Small intestine (tissue), 7 donors: ENCODE measurements around the gene BNIP2. TPM values are rescaled to one million over a fixed set of nuclear protein-coding genes. Genes with fewer than 3 reads are reported as not detected.
A peak's percentile ranks its signal among the peaks of the same experiment; 100 is the strongest.
"Not testable (repeated sequence)": the region's sequence is repeated elsewhere in the genome, so short reads cannot be mapped to it uniquely, and the experiment has no call there.

Source experiments
- DNase-seq, 2 donors: peaks; one replicate each; pipeline versions ENCODE4 v3.0.0 to v3.0.0-alpha.2; 2013
- FAIRE-seq: peaks from 2 replicates; lab custom pipeline; 2012; peaks lifted over from hg19 to GRCh38; lab: Jason Lieb, UNC
- H3K27ac ChIP-seq, 3 donors: one replicate each; pipeline ENCODE4 v1.5.1; 2013; ENCODE audit warnings: low read length in 2 of 3, mild to moderate bottlenecking in 2 of 3, control low read depth in 1 of 3, inconsistent platforms in 1 of 3, low read depth in 1 of 3, moderate library complexity in 1 of 3
- H3K27me3 ChIP-seq, 3 donors: one replicate each; pipeline ENCODE4 v1.6.1; 2013; ENCODE audit warnings: low read length in 3 of 3, inconsistent platforms in 1 of 3; ENCODE audit not compliant: control insufficient read depth in 3 of 3, insufficient read depth in 3 of 3
- H3K36me3 ChIP-seq, 3 donors: one replicate each; pipeline ENCODE4 v1.6.1; 2013; ENCODE audit warnings: low read length in 3 of 3, inconsistent platforms in 1 of 3, low read depth in 1 of 3, mild to moderate bottlenecking in 1 of 3, moderate library complexity in 1 of 3; ENCODE audit not compliant: control insufficient read depth in 3 of 3, insufficient read depth in 2 of 3
- H3K4me1 ChIP-seq, 3 donors: one replicate each; pipeline ENCODE4 v1.6.1; 2013; ENCODE audit warnings: low read length in 2 of 3, inconsistent platforms in 1 of 3, low read depth in 1 of 3, mild to moderate bottlenecking in 1 of 3, moderate library complexity in 1 of 3; ENCODE audit not compliant: control insufficient read depth in 3 of 3, insufficient read depth in 2 of 3
- H3K4me3 ChIP-seq, 3 donors: one replicate each; pipeline ENCODE4 v1.5.1; 2013; ENCODE audit warnings: low read length in 3 of 3, control low read depth in 1 of 3, inconsistent platforms in 1 of 3, low read depth in 1 of 3, mild to moderate bottlenecking in 1 of 3, moderate library complexity in 1 of 3
- H3K9me3 ChIP-seq, 2 donors: one replicate each; pipeline ENCODE4 v1.6.1; 2013; ENCODE audit warnings: low read depth in 1 of 2, low read length in 1 of 2; ENCODE audit not compliant: control insufficient read depth in 2 of 2, insufficient read depth in 1 of 2
- WGBS, 3 donors: extraction: QIAGEN DNeasy Blood & Tissue Kit; methylation state at CpG; one replicate each; pipeline ENCODE4 v1.1.7; 2013; 5-methylcytosine and 5-hydroxymethylcytosine counted together
- polyA plus RNA-seq, 4 donors: library from polyadenylated mRNA; stranded (reverse) in 3 of 4; unstranded in 1 of 4; fragments of 200-250 nt in 3 of 4; fragments of 120-200 nt in 1 of 4; gene quantifications; one replicate each; pipeline versions ENCODE4 v1.2.1 to v1.2.3, GENCODE V29; 2013
- donor health status: healthy with polysubstance abuse.
- donor health status: control.
- donor health status: control.
- donor health status: Bipolar disorder and iron deficiency.
- donor health status: healthy.

The BNIP2 gene
- polyA plus RNA-seq, 4 donors, result 26.7 to 58.2 (median 36.9) TPM

DNA sequence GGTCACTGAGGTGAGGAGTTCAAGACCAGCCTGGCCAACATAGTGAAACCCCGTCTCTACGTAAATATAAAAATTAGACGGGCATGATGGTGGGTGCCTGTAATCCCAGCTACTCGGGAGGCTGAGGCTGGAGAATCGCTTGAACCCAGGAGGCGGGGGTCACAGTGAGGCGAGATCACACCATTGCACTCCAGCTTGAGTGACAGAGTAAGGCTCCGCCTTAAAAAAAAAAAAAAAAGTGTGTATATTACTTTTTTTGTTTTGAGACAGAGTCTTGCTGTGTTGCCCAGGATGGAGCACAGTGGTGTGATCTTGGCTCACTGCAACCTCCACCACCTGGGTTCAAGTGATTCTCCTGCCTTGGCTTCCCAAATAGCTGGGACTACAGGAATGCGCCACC, 43.3 kb downstream of the BNIP2 start:
- DNase-seq, H3K27ac ChIP-seq, H3K9me3 ChIP-seq, H3K4me1 ChIP-seq, FAIRE-seq, H3K4me3 ChIP-seq, H3K27me3 ChIP-seq: not testable (repeated sequence)
- 98% methylated on average over 8 to 9 of the region's 9 CpGs for WGBS, 3 donors
- H3K36me3 ChIP-seq, result peaks cover 5 to 34% (median 13%) of the 10 kb centered on the region in 3 donors

DNA sequence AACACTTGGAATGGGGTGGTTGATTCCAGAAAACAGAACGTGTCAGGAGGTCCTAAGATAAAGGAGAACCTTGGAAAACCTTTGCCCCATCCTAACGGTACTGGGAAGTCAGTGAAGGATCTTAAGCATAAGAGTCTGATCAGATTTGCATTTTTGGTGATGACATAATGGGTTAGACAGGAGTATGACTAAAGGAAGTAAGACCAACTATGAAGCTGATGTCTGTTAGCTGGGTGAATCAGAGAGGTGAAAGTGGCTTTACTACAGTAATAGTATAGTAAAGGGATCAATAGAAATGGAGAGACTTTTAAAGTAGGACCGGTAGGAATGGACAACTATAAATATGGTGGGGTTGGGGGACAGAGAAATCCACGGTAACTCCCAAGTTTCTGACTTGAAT, 44.4 kb downstream of the BNIP2 start:
- no peaks in the 10 kb centered on the region for H3K27me3 ChIP-seq

GRCh38 chr15:59642351-59642750, 46.8 kb downstream of the BNIP2 start:
- no peaks in the 10 kb centered on the region for H3K4me1 ChIP-seq
- no peaks in the 10 kb centered on the region for H3K9me3 ChIP-seq
- FAIRE-seq (peak; percentile 68), DNase-seq (no peak)
- 85 to 87% (median 86%) methylated on average over 2 of the region's 2 CpGs for WGBS, 3 donors
- H3K36me3 ChIP-seq, result peaks cover 9 to 29% (median 12%) of the 10 kb centered on the region in 3 donors
- H3K4me3 ChIP-seq, result no peak overlapping the region
- H3K27me3 ChIP-seq, result no peaks in the 10 kb centered on the region
- H3K27ac ChIP-seq, result no peak overlapping the region

More for the DNA sequence above, 44.4 kb downstream of the BNIP2 start:
- Histone ChIP-seq H3K27ac (no peak overlapping the region), H3K9me3 (no peaks in the 10 kb centered on the region), H3K36me3 (peaks cover 5 to 35% (median 10%) of the 10 kb centered on the region in 3 donors), H3K4me1 (no peaks in the 10 kb centered on the region), H3K4me3 (no peak overlapping the region)
- FAIRE-seq (no peak), DNase-seq (no peak)
- WGBS, 3 donors, result 62 to 83% (median 69%) methylated on average over 4 of the region's 4 CpGs

DNA sequence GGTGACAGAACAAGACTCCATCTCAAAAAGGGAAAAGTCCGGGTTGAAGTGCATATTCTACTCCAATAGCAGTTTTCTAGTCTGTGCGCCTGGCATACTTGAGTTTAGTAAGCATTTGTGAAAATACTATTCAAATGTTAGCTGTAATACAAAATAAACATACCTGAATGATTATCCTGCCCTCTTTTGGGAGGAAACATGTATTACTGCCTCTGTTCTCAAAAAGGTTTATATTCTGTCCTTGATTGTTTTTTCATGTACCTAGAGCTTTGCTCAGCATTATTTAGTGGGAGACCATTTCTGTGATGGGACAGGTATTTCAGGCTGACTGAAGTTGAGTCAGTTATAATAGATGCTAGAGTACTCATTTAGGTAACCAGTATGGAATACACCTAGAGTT, 51.6 kb downstream of the BNIP2 start:
- 91 to 98% (median 91%) methylated on average over 2 of the region's 2 CpGs for whole genome bisulfite sequencing, 3 donors
- not testable (repeated sequence) for H3K4me3 ChIP-seq, DNase-seq, FAIRE-seq, H3K27ac ChIP-seq, H3K4me1 ChIP-seq, H3K27me3 ChIP-seq, H3K36me3 ChIP-seq, H3K9me3 ChIP-seq

- FAIRE-seq (no peak), DNase-seq (no peak)
- no peaks in the 10 kb centered on the region for H3K4me1 ChIP-seq
- H3K9me3 ChIP-seq, result no peaks in the 10 kb centered on the region
- 89 to 96% (median 92%) methylated on average over 3 of the region's 3 CpGs for WGBS, 3 donors
- no peaks in the 10 kb centered on the region for H3K27me3 ChIP-seq
- H3K27ac ChIP-seq, result no peak overlapping the region
- peaks cover 4 to 7% (median 4%) of the 10 kb centered on the region in 3 donors for H3K36me3 ChIP-seq
- no peak overlapping the region for H3K4me3 ChIP-seq
Measured at GRCh38 chr15:59636184-59636583, 52.9 kb downstream of the BNIP2 start.

DNA sequence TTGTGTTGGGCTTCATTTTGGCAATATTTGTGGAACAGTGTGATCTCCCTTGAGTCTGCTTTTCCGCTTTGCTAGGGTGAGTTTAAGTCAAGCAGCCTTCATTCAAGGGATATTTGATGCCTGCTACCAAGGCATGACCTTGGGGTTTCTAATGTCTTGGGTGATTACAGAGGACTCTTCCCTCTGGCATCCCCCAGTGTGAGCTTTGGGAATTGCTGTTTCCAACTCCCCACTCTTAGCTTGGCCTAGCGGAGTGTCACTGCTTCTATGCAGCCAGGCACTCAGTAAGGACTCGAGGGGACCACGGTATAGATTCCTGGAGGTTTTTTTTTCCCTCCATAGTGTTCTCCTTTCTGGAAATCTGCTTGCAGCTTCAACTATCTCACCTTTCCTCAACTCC, 56.4 kb downstream of the BNIP2 start:
- Histone ChIP-seq H3K27me3 (no peaks in the 10 kb centered on the region), H3K4me3 (no peak overlapping the region), H3K36me3 (peaks cover 0 to 2% (median 0%) of the 10 kb centered on the region in 3 donors), H3K9me3 (no peaks in the 10 kb centered on the region), H3K4me1 (no peaks in the 10 kb centered on the region), H3K27ac (no peak overlapping the region)
- DNase-seq (no peak), FAIRE-seq (no peak)
- WGBS, 3 donors, result 65 to 88% (median 76%) methylated on average over 4 of the region's 4 CpGs

DNA sequence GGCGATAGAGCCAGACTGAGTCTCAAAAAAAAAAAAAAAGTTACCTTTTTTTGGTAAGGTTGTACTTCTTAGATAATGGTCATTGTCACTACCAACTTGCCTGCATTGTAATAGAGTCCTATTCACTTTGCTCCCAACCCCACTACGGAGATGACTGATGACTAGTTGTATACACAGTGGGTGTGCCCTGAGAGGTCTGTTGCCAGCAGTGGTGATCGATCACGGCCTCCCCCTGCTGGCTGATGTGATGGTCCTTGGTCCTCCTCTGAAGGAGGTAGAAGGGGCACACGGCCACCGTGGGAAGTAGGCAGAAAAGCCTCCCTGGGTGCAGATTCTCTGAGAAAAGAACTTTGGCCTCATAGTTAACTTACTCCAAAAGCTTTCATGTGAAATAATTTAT, 66.8 kb downstream of the BNIP2 start:
- no peak overlapping the region for H3K4me3 ChIP-seq
- peaks cover 4 to 15% (median 8%) of the 10 kb centered on the region in 3 donors for H3K36me3 ChIP-seq
- 20 to 23% (median 20%) methylated on average over 6 of the region's 6 CpGs for WGBS, 3 donors
- H3K27ac ChIP-seq, result no peak overlapping the region
- H3K4me1 ChIP-seq, result no peaks in the 10 kb centered on the region
- no peaks in the 10 kb centered on the region for H3K9me3 ChIP-seq
- DNase-seq, result peak; percentile 72 to 85
- peaks cover 0 to 11% (median 0%) of the 10 kb centered on the region in 3 donors for H3K27me3 ChIP-seq
- no peak for FAIRE-seq

- Histone ChIP-seq H3K27ac (no peak overlapping the region), H3K9me3 (peaks cover 0 to 3% of the 10 kb centered on the region in 2 donors), H3K36me3 (peaks cover 6 to 15% (median 8%) of the 10 kb centered on the region in 3 donors), H3K4me1 (peaks cover 0 to 7% (median 0%) of the 10 kb centered on the region in 3 donors), H3K27me3 (peaks cover 0 to 10% (median 0%) of the 10 kb centered on the region in 3 donors), H3K4me3 (peak overlapping the region in 1 of 3 donors; percentile 12)
- no peak for FAIRE-seq
- 84 to 88% (median 87%) methylated on average over 4 of the region's 4 CpGs for WGBS, 3 donors
- DNase-seq, result no peak
Measured at GRCh38 chr15:59618406-59618805, 70.7 kb downstream of the BNIP2 start.

GRCh38 chr15:59616379-59616778, 72.7 kb downstream of the BNIP2 start:
- FAIRE-seq, result no peak
- Histone ChIP-seq H3K4me3 (peak overlapping the region in 1 of 3 donors; percentile 70), H3K9me3 (peaks cover 0 to 19% of the 10 kb centered on the region in 2 donors), H3K27ac (peak overlapping the region in 2 of 3 donors; percentile 28 to 30), H3K27me3 (peaks cover 0 to 7% (median 0%) of the 10 kb centered on the region in 3 donors), H3K36me3 (peaks cover 6 to 12% (median 6%) of the 10 kb centered on the region in 3 donors), H3K4me1 (peaks cover 0 to 20% (median 0%) of the 10 kb centered on the region in 3 donors)
- WGBS, 3 donors, result 11 to 51% (median 32%) methylated on average over 3 of the region's 3 CpGs
- peak; percentile 71 to 72 for DNase-seq
